GM12878 (cell line): ENCODE measurements around the gene CCP110. TPM values are rescaled to one million over a fixed set of nuclear protein-coding genes. Genes with fewer than 3 reads are reported as not detected.

Experiments
- ATAC-seq: fragments of 200-7000 bp; cut with Tn5 transposase; 3 replicates; pipeline ENCODE4 v1.9.1; 2020; ENCODE audit warnings: mild to moderate bottlenecking, moderate library complexity
- BruUV-seq: library from RNA; stranded (reverse); fragments of 400-500 nt; replicated peaks from 2 replicates; lab custom pipeline; 2021; lab: Mats Ljungman, UMichigan
- CTCF ChIA-PET: fragments of 300-600 bp; sonication (Branson Sonifier 250); formaldehyde crosslinking; extraction: SDS; loops from one replicate; lab custom pipeline; 2021; ENCODE audit warnings: inconsistent platforms; lab: Yijun Ruan, JAX
- POLR2A ChIA-PET: fragments of 350-600 bp; formaldehyde crosslinking; extraction: SDS; loops from one replicate; lab custom pipeline; 2021; ENCODE audit warnings: inconsistent platforms; lab: Charles Lee
- RAD21 ChIA-PET: fragments of 300-600 bp; sonication (Branson Sonifier 250); formaldehyde crosslinking; loops from one replicate; lab custom pipeline; 2023; ENCODE audit warnings: antibody characterized with exemption; ENCODE audit not compliant: unreplicated experiment; lab: Charles Lee
- SMC1A ChIA-PET: fragments of 300-600 bp; sonication (Branson Sonifier 250); formaldehyde crosslinking; loops from one replicate; lab custom pipeline; 2023; ENCODE audit not compliant: unreplicated experiment, uncharacterized antibody; lab: Charles Lee
- DNase-seq: peaks from one replicate; pipeline ENCODE4 v3.0.0-alpha.2; 2011; ENCODE audit warnings: low read depth, low spot score
- FAIRE-seq: peaks from 3 replicates; lab custom pipeline; 2011; peaks lifted over from hg19 to GRCh38; lab: Jason Lieb, UNC
- H2AFZ ChIP-seq: 2 replicates; pipeline ENCODE4 v1.6.0; 2011; ENCODE audit warnings: low read depth, low read length, control low read depth; ENCODE audit not compliant: control insufficient read depth
- H3K27ac ChIP-seq: 2 replicates; pipeline ENCODE4 v1.5.1; 2011; ENCODE audit warnings: control low read depth; ENCODE audit not compliant: control insufficient read depth, insufficient read depth
- H3K27me3 ChIP-seq, 2 experiments: replicated peaks in 1 of 2; 2 replicates each; pipeline versions ENCODE4 v1.6.0 to v1.6.1; 2011; ENCODE audit warnings: low read length in 1 of 2; ENCODE audit not compliant: control insufficient read depth in 2 of 2, insufficient read depth in 2 of 2
- H3K36me3 ChIP-seq, 2 experiments: 2 replicates each; pipeline ENCODE4 v1.5.1; 2011; ENCODE audit warnings: low read length in 1 of 2; ENCODE audit not compliant: control insufficient read depth in 2 of 2, insufficient read depth in 2 of 2
- H3K4me1 ChIP-seq: 2 replicates; pipeline ENCODE4 v1.6.1; 2011; ENCODE audit warnings: mild to moderate bottlenecking, low read length, moderate library complexity, mixed read lengths; ENCODE audit not compliant: control insufficient read depth, insufficient read depth
- H3K4me2 ChIP-seq: 2 replicates; pipeline ENCODE4 v1.6.0; 2011; ENCODE audit warnings: control low read depth; ENCODE audit not compliant: control insufficient read depth, insufficient read depth
- H3K4me3 ChIP-seq: fragments of 200-600 bp; sonication (generic); 2 replicates; pipeline ENCODE4 v1.5.1; 2016
- H3K79me2 ChIP-seq: 2 replicates; pipeline ENCODE4 v1.6.0; 2011; ENCODE audit warnings: low read length; ENCODE audit not compliant: control insufficient read depth, insufficient read depth
- H3K9ac ChIP-seq: 2 replicates; pipeline ENCODE4 v1.8.0; 2011; ENCODE audit warnings: low read length, control low read depth, mixed read lengths; ENCODE audit not compliant: control insufficient read depth, insufficient read depth
- H3K9me3 ChIP-seq: replicated peaks from 3 replicates; pipeline ENCODE4 v1.5.1; 2011; ENCODE audit warnings: mild to moderate bottlenecking, low read length; ENCODE audit not compliant: control insufficient read depth, insufficient read depth
- H4K20me1 ChIP-seq: 2 replicates; pipeline ENCODE4 v1.6.0; 2011; ENCODE audit not compliant: control insufficient read depth, insufficient read depth
- BRCA1 ChIP-seq: IDR thresholded peaks from 2 replicates; pipeline ENCODE4 v1.6.1; 2011; ENCODE audit warnings: low read depth, low read length, improper control_type of control experiment
- CHD1 ChIP-seq: IDR thresholded peaks from 2 replicates; pipeline ENCODE4 v1.6.1; 2012; ENCODE audit warnings: low read depth, low read length, improper control_type of control experiment
- CREM ChIP-seq: IDR thresholded peaks from 2 replicates; pipeline ENCODE4 v1.6.1; 2014; ENCODE audit warnings: antibody characterized with exemption, low read depth
- EGR1 ChIP-seq, 2 experiments: IDR thresholded peaks; 1 replicate in 1 of 2; 2 replicates in 1 of 2; pipeline ENCODE4 v1.6.1; 2011 to 2012; ENCODE audit warnings: low read depth in 2 of 2, low read length in 2 of 2, borderline replicate concordance in 1 of 2, mild to moderate bottlenecking in 1 of 2, moderate library complexity in 1 of 2
- NFXL1 ChIP-seq: fragments of 450-650 bp; IDR thresholded peaks from 2 replicates; pipeline ENCODE4 v1.6.1; 2017; ENCODE audit warnings: antibody characterized with exemption, mild to moderate bottlenecking, borderline replicate concordance
- POLR2AphosphoS2 ChIP-seq: IDR thresholded peaks from 2 replicates; pipeline ENCODE4 v1.6.1; 2011; ENCODE audit warnings: low read depth, mild to moderate bottlenecking, low read length, improper control_type of control experiment, moderate library complexity
- SP1 ChIP-seq: IDR thresholded peaks from one replicate; pipeline ENCODE4 v1.6.1; 2011; ENCODE audit warnings: low read depth, low read length
- SREBF1 ChIP-seq: IDR thresholded peaks from 2 replicates; pipeline ENCODE4 v1.6.1; 2012; ENCODE audit warnings: mild to moderate bottlenecking, low read length
- TARDBP ChIP-seq: IDR thresholded peaks from 2 replicates; pipeline ENCODE4 v1.6.1; 2016; ENCODE audit warnings: borderline replicate concordance
- WGBS: methylation state at CpG from one replicate; pipeline ENCODE4 v1.1.6; 2016; ENCODE audit warnings: low lambda C conversion rate; ENCODE audit not compliant: insufficient replicate concordance, insufficient coverage; ENCODE audit errors: missing lambda C conversion rate; 5-methylcytosine and 5-hydroxymethylcytosine counted together
- in situ Hi-C: fragments of 300-500 bp; cut with MboI; formaldehyde crosslinking; loops from 9 replicates; pipeline ENCODE4 v1.14.3; 2018; ENCODE audit warnings: mixed read lengths
- intact Hi-C: fragments of 100-400 bp; cut with micrococcal nuclease; formaldehyde crosslinking; loops from one replicate; pipeline ENCODE4 v1.14.2; 2022; ENCODE audit not compliant: unreplicated experiment
- polyA plus RNA-seq, 11 experiments: library from polyadenylated mRNA; depleted of rRNA in 4 of 11; unstranded in 6 of 11; stranded (reverse) in 5 of 11; fragments of >200 nt; fragmentation: Nextera tagmentation in 4 of 11; fragmentation: Illumina TruSeq in 1 of 11; extraction: Ambion mirVana in 4 of 11; extraction: Trizol in 1 of 11; gene quantifications; 1 replicate in 1 of 11; 2 replicates in 10 of 11; pipeline versions ENCODE4 v1.2.1 to v1.2.3, GENCODE V29; 2011 to 2016; ENCODE audit warnings: inconsistent platforms in 2 of 11, missing spikeins in 2 of 11, low read depth in 1 of 11
- total RNA-seq, 4 experiments: library from RNA; depleted of rRNA in 3 of 4; stranded (reverse); fragments of >200 nt in 3 of 4; fragmentation: Illumina TruSeq in 1 of 4; extraction: Trizol in 1 of 4; gene quantifications; 2 replicates each; pipeline versions ENCODE4 v1.2.1 to v1.2.3, GENCODE V29; 2013 to 2021
- TF ChIP-seq, protein P1 (sequence below): fragments of 450-650 bp; IDR thresholded peaks from 2 replicates; pipeline ENCODE4 v1.6.1; 2014; ENCODE audit warnings: mild to moderate bottlenecking
- TF ChIP-seq, protein P2 (sequence below): fragments of 150-350 bp; IDR thresholded peaks from 2 replicates; pipeline ENCODE4 v1.6.1; 2014; ENCODE audit warnings: mild to moderate bottlenecking, low read depth, low read length
- TF ChIP-seq, protein P3 (sequence below): IDR thresholded peaks from 2 replicates; pipeline ENCODE4 v1.6.1; 2012; ENCODE audit warnings: mild to moderate bottlenecking, low read depth, low read length

The CCP110 gene
- total and polyA plus RNA-seq, 10 of the 15 experiments (the other 5 are each of a cell fraction or from before 2014, with no cell fraction given) = 6.4 to 38.1 (median 26.7) TPM

DNA sequence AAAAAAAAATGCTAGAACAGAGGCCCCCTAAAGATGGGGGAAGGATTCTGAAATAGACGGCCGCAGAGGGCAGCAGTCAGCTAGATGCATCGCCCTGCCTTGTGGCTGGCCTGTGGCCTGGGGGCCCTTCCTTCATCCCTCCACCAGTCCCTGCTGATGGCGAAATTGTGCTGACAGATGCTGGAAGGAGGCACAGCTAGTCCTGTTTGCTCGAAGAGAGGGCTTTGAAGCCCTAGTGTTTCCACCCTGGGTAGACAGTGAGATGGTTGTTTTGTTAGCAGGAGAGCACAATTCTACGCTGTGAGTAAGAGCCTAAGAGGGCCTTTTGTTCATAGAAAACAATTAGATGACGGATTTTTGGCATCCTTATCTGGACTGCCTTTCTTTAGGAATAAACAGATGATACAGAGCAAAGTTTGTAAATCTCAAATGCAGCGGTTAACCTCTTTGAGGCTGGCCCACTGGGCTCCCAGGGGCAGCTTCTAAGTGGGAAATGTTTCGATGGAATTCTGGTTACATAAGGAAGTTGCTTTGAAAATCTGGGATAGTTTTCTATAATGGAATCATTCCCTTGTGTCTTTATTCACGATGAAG is 54.7 kb downstream of the CCP110 start:
- no peaks in the 10 kb centered on the region for H3K79me2 ChIP-seq
- no TSS peak for BruUV-seq
- H3K4me2 ChIP-seq = no peak overlapping the region
- WGBS = 90% methylated on average over 10 of the region's 10 CpGs
- no peak for TF ChIP-seq SP1
- no peak for TF ChIP-seq TARDBP
- TF ChIP-seq SREBF1 = no peak
- TF ChIP-seq, protein P1, sequence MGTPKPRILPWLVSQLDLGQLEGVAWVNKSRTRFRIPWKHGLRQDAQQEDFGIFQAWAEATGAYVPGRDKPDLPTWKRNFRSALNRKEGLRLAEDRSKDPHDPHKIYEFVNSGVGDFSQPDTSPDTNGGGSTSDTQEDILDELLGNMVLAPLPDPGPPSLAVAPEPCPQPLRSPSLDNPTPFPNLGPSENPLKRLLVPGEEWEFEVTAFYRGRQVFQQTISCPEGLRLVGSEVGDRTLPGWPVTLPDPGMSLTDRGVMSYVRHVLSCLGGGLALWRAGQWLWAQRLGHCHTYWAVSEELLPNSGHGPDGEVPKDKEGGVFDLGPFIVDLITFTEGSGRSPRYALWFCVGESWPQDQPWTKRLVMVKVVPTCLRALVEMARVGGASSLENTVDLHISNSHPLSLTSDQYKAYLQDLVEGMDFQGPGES = no peak
- no peak for TF ChIP-seq BRCA1
- TF ChIP-seq NFXL1 = no peak
- TF ChIP-seq, protein P2, sequence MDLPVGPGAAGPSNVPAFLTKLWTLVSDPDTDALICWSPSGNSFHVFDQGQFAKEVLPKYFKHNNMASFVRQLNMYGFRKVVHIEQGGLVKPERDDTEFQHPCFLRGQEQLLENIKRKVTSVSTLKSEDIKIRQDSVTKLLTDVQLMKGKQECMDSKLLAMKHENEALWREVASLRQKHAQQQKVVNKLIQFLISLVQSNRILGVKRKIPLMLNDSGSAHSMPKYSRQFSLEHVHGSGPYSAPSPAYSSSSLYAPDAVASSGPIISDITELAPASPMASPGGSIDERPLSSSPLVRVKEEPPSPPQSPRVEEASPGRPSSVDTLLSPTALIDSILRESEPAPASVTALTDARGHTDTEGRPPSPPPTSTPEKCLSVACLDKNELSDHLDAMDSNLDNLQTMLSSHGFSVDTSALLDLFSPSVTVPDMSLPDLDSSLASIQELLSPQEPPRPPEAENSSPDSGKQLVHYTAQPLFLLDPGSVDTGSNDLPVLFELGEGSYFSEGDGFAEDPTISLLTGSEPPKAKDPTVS = no peak
- TF ChIP-seq, protein P3, sequence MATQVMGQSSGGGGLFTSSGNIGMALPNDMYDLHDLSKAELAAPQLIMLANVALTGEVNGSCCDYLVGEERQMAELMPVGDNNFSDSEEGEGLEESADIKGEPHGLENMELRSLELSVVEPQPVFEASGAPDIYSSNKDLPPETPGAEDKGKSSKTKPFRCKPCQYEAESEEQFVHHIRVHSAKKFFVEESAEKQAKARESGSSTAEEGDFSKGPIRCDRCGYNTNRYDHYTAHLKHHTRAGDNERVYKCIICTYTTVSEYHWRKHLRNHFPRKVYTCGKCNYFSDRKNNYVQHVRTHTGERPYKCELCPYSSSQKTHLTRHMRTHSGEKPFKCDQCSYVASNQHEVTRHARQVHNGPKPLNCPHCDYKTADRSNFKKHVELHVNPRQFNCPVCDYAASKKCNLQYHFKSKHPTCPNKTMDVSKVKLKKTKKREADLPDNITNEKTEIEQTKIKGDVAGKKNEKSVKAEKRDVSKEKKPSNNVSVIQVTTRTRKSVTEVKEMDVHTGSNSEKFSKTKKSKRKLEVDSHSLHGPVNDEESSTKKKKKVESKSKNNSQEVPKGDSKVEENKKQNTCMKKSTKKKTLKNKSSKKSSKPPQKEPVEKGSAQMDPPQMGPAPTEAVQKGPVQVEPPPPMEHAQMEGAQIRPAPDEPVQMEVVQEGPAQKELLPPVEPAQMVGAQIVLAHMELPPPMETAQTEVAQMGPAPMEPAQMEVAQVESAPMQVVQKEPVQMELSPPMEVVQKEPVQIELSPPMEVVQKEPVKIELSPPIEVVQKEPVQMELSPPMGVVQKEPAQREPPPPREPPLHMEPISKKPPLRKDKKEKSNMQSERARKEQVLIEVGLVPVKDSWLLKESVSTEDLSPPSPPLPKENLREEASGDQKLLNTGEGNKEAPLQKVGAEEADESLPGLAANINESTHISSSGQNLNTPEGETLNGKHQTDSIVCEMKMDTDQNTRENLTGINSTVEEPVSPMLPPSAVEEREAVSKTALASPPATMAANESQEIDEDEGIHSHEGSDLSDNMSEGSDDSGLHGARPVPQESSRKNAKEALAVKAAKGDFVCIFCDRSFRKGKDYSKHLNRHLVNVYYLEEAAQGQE = no peak
- TF ChIP-seq EGR1 (IDR thresholded peaks at IDR 0.05; ENCODE audit: borderline replicate concordance in 1 of 2, low read depth in 2 of 2, low read length in 2 of 2) = no peak
- TF ChIP-seq POLR2AphosphoS2 = no peak
- no peak for TF ChIP-seq CHD1
- no peak for TF ChIP-seq CREM
- no peak for DNase-seq
- peaks cover 10 to 24% of the 10 kb centered on the region in 2 experiments for H3K36me3 ChIP-seq
- intact Hi-C loops (no loop called here), in situ Hi-C loops (no loop called here)
- no peaks in the 10 kb centered on the region for H3K27me3 ChIP-seq
- ChIA-PET RAD21 (no interaction called here), POLR2A (no interaction called here), CTCF (no interaction called here), SMC1A (no interaction called here)
- no peak for ATAC-seq
- no peak overlapping the region for H3K27ac ChIP-seq
- no peak overlapping the region for H3K9ac ChIP-seq
- no peak for FAIRE-seq
- H4K20me1 ChIP-seq = no peaks in the 10 kb centered on the region
- H2AFZ ChIP-seq = no peak overlapping the region
- H3K9me3 ChIP-seq = no peaks in the 10 kb centered on the region
- H3K4me1 ChIP-seq = no peaks in the 10 kb centered on the region
- H3K4me3 ChIP-seq = no peak overlapping the region
